Measurements from ENCODE around the gene ALS2CL.

Gene ALS2CL

DNA sequence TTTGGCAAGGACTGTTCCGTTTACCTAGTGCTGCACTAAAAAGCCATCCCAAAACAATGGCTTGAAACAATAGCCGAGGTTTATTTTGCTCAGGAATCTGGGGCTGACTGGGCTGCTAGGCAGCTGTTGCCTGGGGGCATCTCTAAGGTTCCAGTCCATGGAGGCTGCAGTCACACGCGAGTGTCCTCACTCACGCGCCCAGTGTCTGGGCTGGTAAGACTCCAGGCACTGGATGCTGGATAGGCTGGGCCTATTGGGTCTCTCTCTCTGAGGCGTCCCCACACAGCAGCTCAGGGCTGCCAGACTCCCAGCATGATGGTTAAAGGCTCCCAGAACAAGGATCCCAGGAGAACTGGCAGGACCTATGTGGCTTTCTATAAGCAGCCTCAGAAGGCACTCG lies 34.2 kb downstream of the ALS2CL start:
- H3K36me3 ChIP-seq (ENCODE audit: control insufficient read depth in 1 of 2, insufficient read depth in 2 of 2, low read length in 2 of 2) = no peaks in the 10 kb centered on the region
- no peak overlapping the region for H3K9ac ChIP-seq (ENCODE audit: low read depth in 1 of 2, low read length in 2 of 2)
- no peak overlapping the region for H3K27ac ChIP-seq (ENCODE audit: low read depth, low read length)
- H3K27me3 ChIP-seq (ENCODE audit: control insufficient read depth in 1 of 2, insufficient read depth in 2 of 2, low read length in 2 of 2) = peaks cover 0 to 4% of the 10 kb centered on the region in 2 donors
- no peak overlapping the region for H3K4me3 ChIP-seq (ENCODE audit: low read depth in 1 of 2, low read length in 2 of 2)
- peaks cover 4 to 6% of the 10 kb centered on the region in 2 donors for H3K4me1 ChIP-seq (ENCODE audit: control insufficient read depth in 1 of 2, insufficient read depth in 2 of 2, low read length in 2 of 2)
- no peaks in the 10 kb centered on the region for H3K9me3 ChIP-seq (ENCODE audit: control insufficient read depth in 1 of 2, low read length in 2 of 2)

GRCh38 chr3:46656778-46657556 lies 36.5 kb downstream of the ALS2CL start:
- H3K9ac ChIP-seq (ENCODE audit: low read depth in 1 of 2, low read length in 2 of 2) = no peak overlapping the region
- no peaks in the 10 kb centered on the region for H3K4me1 ChIP-seq (ENCODE audit: control insufficient read depth in 1 of 2, insufficient read depth in 2 of 2, low read length in 2 of 2)
- no peaks in the 10 kb centered on the region for H3K36me3 ChIP-seq (ENCODE audit: control insufficient read depth in 1 of 2, insufficient read depth in 2 of 2, low read length in 2 of 2)
- peaks cover 2 to 6% of the 10 kb centered on the region in 2 donors for H3K9me3 ChIP-seq (ENCODE audit: control insufficient read depth in 1 of 2, low read length in 2 of 2)
- no peak overlapping the region for H3K27ac ChIP-seq (ENCODE audit: low read depth, low read length)
- H3K27me3 ChIP-seq (ENCODE audit: control insufficient read depth in 1 of 2, insufficient read depth in 2 of 2, low read length in 2 of 2) = peaks cover 0 to 5% of the 10 kb centered on the region in 2 donors
- no peak overlapping the region for H3K4me3 ChIP-seq (ENCODE audit: low read depth in 1 of 2, low read length in 2 of 2)

DNA sequence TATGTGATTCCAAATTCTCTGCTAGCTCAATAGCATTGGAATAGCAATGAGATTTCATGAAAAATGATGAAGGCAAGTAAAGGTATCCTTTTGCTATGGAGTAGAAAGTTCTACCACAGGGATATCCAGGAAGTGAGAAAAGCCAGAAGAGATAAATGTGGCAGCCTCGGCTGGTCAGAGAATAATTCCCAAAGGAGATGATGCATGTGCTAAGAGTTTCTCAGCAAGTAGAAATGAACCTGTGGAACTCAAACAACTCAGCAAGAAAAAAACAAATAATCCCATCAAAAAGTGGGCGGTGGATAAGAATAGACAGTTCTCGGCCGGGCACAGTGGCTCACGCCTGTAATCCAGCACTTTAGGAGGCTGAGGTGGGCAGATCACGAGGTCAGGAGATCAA lies 38.2 kb downstream of the ALS2CL start:
- H3K27ac ChIP-seq (ENCODE audit: low read depth, low read length) = no peak overlapping the region
- no peak overlapping the region for H3K4me3 ChIP-seq (ENCODE audit: low read depth in 1 of 2, low read length in 2 of 2)
- no peak overlapping the region for H3K9ac ChIP-seq (ENCODE audit: low read depth in 1 of 2, low read length in 2 of 2)
- H3K36me3 ChIP-seq (ENCODE audit: control insufficient read depth in 1 of 2, insufficient read depth in 2 of 2, low read length in 2 of 2) = no peaks in the 10 kb centered on the region
- H3K9me3 ChIP-seq (ENCODE audit: control insufficient read depth in 1 of 2, low read length in 2 of 2) = peaks cover 3 to 10% of the 10 kb centered on the region in 2 donors
- peaks cover 0 to 5% of the 10 kb centered on the region in 2 donors for H3K27me3 ChIP-seq (ENCODE audit: control insufficient read depth in 1 of 2, insufficient read depth in 2 of 2, low read length in 2 of 2)
- H3K4me1 ChIP-seq (ENCODE audit: control insufficient read depth in 1 of 2, insufficient read depth in 2 of 2, low read length in 2 of 2) = no peaks in the 10 kb centered on the region

GRCh38 chr3:46651084-46651483 lies 42.4 kb downstream of the ALS2CL start:
- H3K4me3 ChIP-seq (ENCODE audit: low read depth in 1 of 2, low read length in 2 of 2) = no peak overlapping the region

DNA sequence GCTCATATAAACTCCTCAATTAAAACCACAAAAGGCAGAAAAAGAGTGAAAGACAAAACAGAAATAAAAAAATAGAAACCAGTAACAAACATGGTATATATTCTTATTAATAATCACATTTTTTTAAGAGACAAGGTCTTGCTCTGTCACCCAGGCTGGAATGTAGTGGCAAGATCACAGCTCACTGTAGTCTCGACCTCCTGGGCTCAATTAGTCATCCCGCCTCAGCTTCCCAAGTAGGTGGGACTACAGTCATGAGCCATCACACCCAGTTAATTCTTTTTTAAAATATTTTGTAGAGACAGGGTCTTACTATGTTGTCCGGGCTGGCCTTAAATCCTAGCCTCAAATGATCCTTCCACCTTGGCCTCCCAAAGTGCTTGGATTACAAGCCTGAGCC lies 44.0 kb downstream of the ALS2CL start:
- no peaks in the 10 kb centered on the region for H3K4me1 ChIP-seq (ENCODE audit: control insufficient read depth in 1 of 2, insufficient read depth in 2 of 2, low read length in 2 of 2)
- H3K4me3 ChIP-seq (ENCODE audit: low read depth in 1 of 2, low read length in 2 of 2) = no peak overlapping the region

More at GRCh38 chr3:46651084-46651483, 42.4 kb downstream of the ALS2CL start:
- Histone ChIP-seq H3K36me3 (ENCODE audit: control insufficient read depth in 1 of 2, insufficient read depth in 2 of 2, low read length in 2 of 2) (no peaks in the 10 kb centered on the region), H3K27me3 (ENCODE audit: control insufficient read depth in 1 of 2, insufficient read depth in 2 of 2, low read length in 2 of 2) (peaks cover 0 to 5% of the 10 kb centered on the region in 2 donors), H3K9me3 (ENCODE audit: control insufficient read depth in 1 of 2, low read length in 2 of 2) (peaks cover 3 to 10% of the 10 kb centered on the region in 2 donors), H3K27ac (ENCODE audit: low read depth, low read length) (no peak overlapping the region), H3K4me1 (ENCODE audit: control insufficient read depth in 1 of 2, insufficient read depth in 2 of 2, low read length in 2 of 2) (no peaks in the 10 kb centered on the region), H3K9ac (ENCODE audit: low read depth in 1 of 2, low read length in 2 of 2) (no peak overlapping the region)

GRCh38 chr3:46648096-46648495 lies 45.4 kb downstream of the ALS2CL start:
- Histone ChIP-seq H3K27ac (ENCODE audit: low read depth, low read length) (no peak overlapping the region), H3K4me3 (ENCODE audit: low read depth in 1 of 2, low read length in 2 of 2) (no peak overlapping the region), H3K9me3 (ENCODE audit: control insufficient read depth in 1 of 2, low read length in 2 of 2) (peaks cover 3 to 10% of the 10 kb centered on the region in 2 donors)

More for the DNA sequence above, 44.0 kb downstream of the ALS2CL start:
- peaks cover 0 to 3% of the 10 kb centered on the region in 2 donors for H3K27me3 ChIP-seq (ENCODE audit: control insufficient read depth in 1 of 2, insufficient read depth in 2 of 2, low read length in 2 of 2)
- no peak overlapping the region for H3K9ac ChIP-seq (ENCODE audit: low read depth in 1 of 2, low read length in 2 of 2)
- H3K27ac ChIP-seq (ENCODE audit: low read depth, low read length) = no peak overlapping the region
- H3K36me3 ChIP-seq (ENCODE audit: control insufficient read depth in 1 of 2, insufficient read depth in 2 of 2, low read length in 2 of 2) = no peaks in the 10 kb centered on the region
- peaks cover 3 to 10% of the 10 kb centered on the region in 2 donors for H3K9me3 ChIP-seq (ENCODE audit: control insufficient read depth in 1 of 2, low read length in 2 of 2)

GRCh38 chr3:46646700-46647099 lies 46.8 kb downstream of the ALS2CL start:
- Histone ChIP-seq H3K9ac (ENCODE audit: low read depth in 1 of 2, low read length in 2 of 2) (no peak overlapping the region), H3K27me3 (ENCODE audit: control insufficient read depth in 1 of 2, insufficient read depth in 2 of 2, low read length in 2 of 2) (no peaks in the 10 kb centered on the region), H3K27ac (ENCODE audit: low read depth, low read length) (no peak overlapping the region), H3K9me3 (ENCODE audit: control insufficient read depth in 1 of 2, low read length in 2 of 2) (peaks cover 0 to 1% of the 10 kb centered on the region in 2 donors), H3K36me3 (ENCODE audit: control insufficient read depth in 1 of 2, insufficient read depth in 2 of 2, low read length in 2 of 2) (no peaks in the 10 kb centered on the region), H3K4me3 (ENCODE audit: low read depth in 1 of 2, low read length in 2 of 2) (no peak overlapping the region), H3K4me1 (ENCODE audit: control insufficient read depth in 1 of 2, insufficient read depth in 2 of 2, low read length in 2 of 2) (no peaks in the 10 kb centered on the region)

More at GRCh38 chr3:46648096-46648495, 45.4 kb downstream of the ALS2CL start:
- Histone ChIP-seq H3K9ac (ENCODE audit: low read depth in 1 of 2, low read length in 2 of 2) (no peak overlapping the region), H3K27me3 (ENCODE audit: control insufficient read depth in 1 of 2, insufficient read depth in 2 of 2, low read length in 2 of 2) (no peaks in the 10 kb centered on the region), H3K4me1 (ENCODE audit: control insufficient read depth in 1 of 2, insufficient read depth in 2 of 2, low read length in 2 of 2) (no peaks in the 10 kb centered on the region), H3K36me3 (ENCODE audit: control insufficient read depth in 1 of 2, insufficient read depth in 2 of 2, low read length in 2 of 2) (no peaks in the 10 kb centered on the region)

DNA sequence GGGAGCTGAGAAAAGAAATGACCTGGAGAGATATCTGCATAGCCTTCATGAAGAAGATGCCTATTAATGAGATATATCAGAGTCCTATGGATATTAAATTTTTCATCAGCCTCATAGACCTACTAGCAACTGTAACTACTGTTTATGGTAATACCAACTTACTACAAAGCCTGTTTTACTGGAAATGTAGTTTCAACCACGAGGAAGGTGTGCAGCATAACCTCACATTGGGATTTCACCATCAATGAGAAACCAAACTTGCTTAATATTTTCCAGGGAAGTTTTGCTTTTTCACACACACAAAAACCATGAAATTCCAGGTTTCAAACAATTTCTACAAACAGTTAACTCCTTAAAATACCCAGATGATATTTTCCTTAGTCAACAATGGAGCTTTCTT lies 49.8 kb downstream of the ALS2CL start:
- H3K9me3 ChIP-seq (ENCODE audit: control insufficient read depth in 1 of 2, low read length in 2 of 2) = no peaks in the 10 kb centered on the region
- H3K9ac ChIP-seq (ENCODE audit: low read depth in 1 of 2, low read length in 2 of 2) = no peak overlapping the region
- H3K27ac ChIP-seq (ENCODE audit: low read depth, low read length) = no peak overlapping the region
- H3K4me1 ChIP-seq (ENCODE audit: control insufficient read depth in 1 of 2, insufficient read depth in 2 of 2, low read length in 2 of 2) = no peaks in the 10 kb centered on the region
- no peaks in the 10 kb centered on the region for H3K36me3 ChIP-seq (ENCODE audit: control insufficient read depth in 1 of 2, insufficient read depth in 2 of 2, low read length in 2 of 2)
- H3K27me3 ChIP-seq (ENCODE audit: control insufficient read depth in 1 of 2, insufficient read depth in 2 of 2, low read length in 2 of 2) = no peaks in the 10 kb centered on the region
- no peak overlapping the region for H3K4me3 ChIP-seq (ENCODE audit: low read depth in 1 of 2, low read length in 2 of 2)

- H3K27me3 ChIP-seq (ENCODE audit: control insufficient read depth in 1 of 2, insufficient read depth in 2 of 2, low read length in 2 of 2) = no peaks in the 10 kb centered on the region
- H3K4me1 ChIP-seq (ENCODE audit: control insufficient read depth in 1 of 2, insufficient read depth in 2 of 2, low read length in 2 of 2) = no peaks in the 10 kb centered on the region
- no peak overlapping the region for H3K27ac ChIP-seq (ENCODE audit: low read depth, low read length)
- no peaks in the 10 kb centered on the region for H3K36me3 ChIP-seq (ENCODE audit: control insufficient read depth in 1 of 2, insufficient read depth in 2 of 2, low read length in 2 of 2)
- H3K9ac ChIP-seq (ENCODE audit: low read depth in 1 of 2, low read length in 2 of 2) = no peak overlapping the region
- no peaks in the 10 kb centered on the region for H3K9me3 ChIP-seq (ENCODE audit: control insufficient read depth in 1 of 2, low read length in 2 of 2)
- no peak overlapping the region for H3K4me3 ChIP-seq (ENCODE audit: low read depth in 1 of 2, low read length in 2 of 2)
Measured at GRCh38 chr3:46642971-46643370, 50.5 kb downstream of the ALS2CL start.

- no peak overlapping the region for H3K4me3 ChIP-seq (ENCODE audit: low read depth in 1 of 2, low read length in 2 of 2)
- H3K9me3 ChIP-seq (ENCODE audit: control insufficient read depth in 1 of 2, low read length in 2 of 2) = no peaks in the 10 kb centered on the region
Measured at GRCh38 chr3:46640927-46641326, 52.6 kb downstream of the ALS2CL start.

More at GRCh38 chr3:46640927-46641326, 52.6 kb downstream of the ALS2CL start:
- Histone ChIP-seq H3K36me3 (ENCODE audit: control insufficient read depth in 1 of 2, insufficient read depth in 2 of 2, low read length in 2 of 2) (no peaks in the 10 kb centered on the region), H3K27me3 (ENCODE audit: control insufficient read depth in 1 of 2, insufficient read depth in 2 of 2, low read length in 2 of 2) (no peaks in the 10 kb centered on the region), H3K4me1 (ENCODE audit: control insufficient read depth in 1 of 2, insufficient read depth in 2 of 2, low read length in 2 of 2) (no peaks in the 10 kb centered on the region), H3K27ac (ENCODE audit: low read depth, low read length) (no peak overlapping the region), H3K9ac (ENCODE audit: low read depth in 1 of 2, low read length in 2 of 2) (no peak overlapping the region)
